Adrenal gland (tissue), 12 donors: ENCODE measurements around the gene ADAM30. TPM values are rescaled to one million over a fixed set of nuclear protein-coding genes. Genes with fewer than 3 reads are reported as not detected.

ENCODE experiments used
- DNase-seq, 7 donors: peaks; one replicate each; pipeline ENCODE4 v3.0.0-alpha.2; 2019 to 2020
- H3K27ac ChIP-seq, 5 donors: fragments of 200-600 bp; sonication (generic) in 4 of 5; 1 replicate in 3 of 5; 2 replicates in 2 of 5; pipeline versions ENCODE4 v1.5.1 to v1.8.0; 2016 to 2020; ENCODE audit warnings: mild to moderate bottlenecking in 1 of 5
- H3K27me3 ChIP-seq: fragments of 200-600 bp; 2 replicates; pipeline ENCODE4 v1.8.0; 2021
- H3K36me3 ChIP-seq, 2 donors: fragments of 200-600 bp; replicated peaks in 1 of 2; 1 replicate in 1 of 2; 2 replicates in 1 of 2; pipeline versions ENCODE4 v1.5.1 to v1.8.0; 2018 to 2022
- H3K4me1 ChIP-seq, 2 donors: fragments of 200-600 bp; replicated peaks in 1 of 2; 1 replicate in 1 of 2; 2 replicates in 1 of 2; pipeline versions ENCODE4 v1.5.1 to v1.8.0; 2018 to 2021
- H3K4me3 ChIP-seq, 4 donors: fragments of 200-600 bp; sonication (generic) in 3 of 4; one replicate each; pipeline ENCODE4 v1.5.1; 2016 to 2018
- H3K9me3 ChIP-seq, 3 donors: fragments of 200-600 bp; sonication (generic) in 1 of 3; replicated peaks in 1 of 3; 1 replicate in 2 of 3; 2 replicates in 1 of 3; pipeline versions ENCODE4 v1.5.1 to v1.8.0; 2016 to 2021
- POLR2A ChIP-seq, 2 donors: fragments of 450-650 bp; IDR thresholded peaks; one replicate each; pipeline ENCODE4 v1.6.1; 2017; ENCODE audit warnings: antibody characterized with exemption in 2 of 2, mild to moderate bottlenecking in 2 of 2, moderate library complexity in 1 of 2
- WGBS, 4 donors: extraction: QIAGEN DNeasy Blood & Tissue Kit in 2 of 4; methylation state at CpG; one replicate each; pipeline versions ENCODE4 v1.1.5 to v1.1.7; 2013 to 2017; 5-methylcytosine and 5-hydroxymethylcytosine counted together
- intact Hi-C, 2 donors: fragments of 100-400 bp; cut with DNase I; formaldehyde crosslinking; loops; one replicate each; pipeline versions ENCODE4 v1.14.1 to v1.15.0; 2022 to 2023
- polyA plus RNA-seq, 3 donors: library from polyadenylated mRNA; stranded (reverse); fragments of 200-250 nt in 2 of 3; fragments of 350-450 nt in 1 of 3; fragmentation: Illumina TruSeq in 1 of 3; extraction: RNeasy Lipid Tissue Mini Kit (QIAGEN cat#74804) in 1 of 3; gene quantifications; one replicate each; pipeline ENCODE4 v1.2.3, GENCODE V29; 2013 to 2014
- total RNA-seq, 9 donors: library from RNA; depleted of rRNA in 4 of 9; stranded (reverse); fragments of >200 nt in 4 of 9; fragments of 120-200 nt in 1 of 9; fragmentation: NEBNext Ultra II Directional in 1 of 9; extraction: Animal tissue kit (Norgen Biotek cat#: 25700) in 1 of 9; gene quantifications; one replicate each; pipeline versions ENCODE4 v1.1.0 to v1.2.4, GENCODE V29; 2013 to 2023
- TF ChIP-seq, protein P1 (sequence below), 6 experiments: fragments of 450-650 bp in 4 of 6; fragments of 200-600 bp in 2 of 6; sonication (generic) in 1 of 6; IDR thresholded peaks; 1 replicate in 5 of 6; 2 replicates in 1 of 6; pipeline versions ENCODE4 v1.5.1 to v1.8.0; 2016 to 2021; ENCODE audit warnings: antibody characterized with exemption in 6 of 6, mild to moderate bottlenecking in 2 of 6, moderate library complexity in 1 of 6
- donor health status: healthy with polysubstance abuse.
- donor health status: Bipolar disorder and iron deficiency.
- donor health status: DM: yes; HTN: yes; CAD: no.
- donor health status: DM: no; HTN: no; CAD: no.
- donor health status: DM: no; HTN: no; CAD: no.
- donor health status: DM: yes; HTN: yes; CAD: no.

The ADAM30 gene
- total and polyA plus RNA-seq, 12 donors: not detected

DNA sequence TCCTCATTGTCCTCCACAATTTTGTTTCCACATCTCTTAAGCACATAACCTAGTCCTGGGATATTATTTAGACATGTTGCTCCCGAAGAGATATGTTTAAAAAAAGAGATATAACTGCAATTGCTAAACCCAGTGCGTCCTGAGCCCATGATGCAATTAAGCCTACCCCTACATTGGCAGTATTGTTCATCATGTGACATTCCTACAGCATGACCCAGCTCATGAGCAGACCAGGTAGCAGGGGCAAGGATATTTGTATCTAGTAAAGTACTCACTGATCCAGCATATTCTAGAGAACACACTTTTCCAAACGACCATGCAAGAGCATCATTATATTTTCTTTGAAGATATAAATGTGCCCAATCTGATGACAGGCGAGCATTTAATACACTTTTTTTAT, 1.2 kb downstream of the ADAM30 start:
- DNase-seq: no peak
- 74 to 84% (median 79%) methylated on average over 4 of the region's 4 CpGs for WGBS, 4 donors
- intact Hi-C loops: no loop called here
- no peaks in the 10 kb centered on the region for H3K36me3 ChIP-seq
- no peak overlapping the region for H3K27ac ChIP-seq
- H3K9me3 ChIP-seq: no peaks in the 10 kb centered on the region
- no peak overlapping the region for H3K4me3 ChIP-seq
- no peak for TF ChIP-seq POLR2A (IDR thresholded peaks at IDR 0.05)
- TF ChIP-seq, protein P1, sequence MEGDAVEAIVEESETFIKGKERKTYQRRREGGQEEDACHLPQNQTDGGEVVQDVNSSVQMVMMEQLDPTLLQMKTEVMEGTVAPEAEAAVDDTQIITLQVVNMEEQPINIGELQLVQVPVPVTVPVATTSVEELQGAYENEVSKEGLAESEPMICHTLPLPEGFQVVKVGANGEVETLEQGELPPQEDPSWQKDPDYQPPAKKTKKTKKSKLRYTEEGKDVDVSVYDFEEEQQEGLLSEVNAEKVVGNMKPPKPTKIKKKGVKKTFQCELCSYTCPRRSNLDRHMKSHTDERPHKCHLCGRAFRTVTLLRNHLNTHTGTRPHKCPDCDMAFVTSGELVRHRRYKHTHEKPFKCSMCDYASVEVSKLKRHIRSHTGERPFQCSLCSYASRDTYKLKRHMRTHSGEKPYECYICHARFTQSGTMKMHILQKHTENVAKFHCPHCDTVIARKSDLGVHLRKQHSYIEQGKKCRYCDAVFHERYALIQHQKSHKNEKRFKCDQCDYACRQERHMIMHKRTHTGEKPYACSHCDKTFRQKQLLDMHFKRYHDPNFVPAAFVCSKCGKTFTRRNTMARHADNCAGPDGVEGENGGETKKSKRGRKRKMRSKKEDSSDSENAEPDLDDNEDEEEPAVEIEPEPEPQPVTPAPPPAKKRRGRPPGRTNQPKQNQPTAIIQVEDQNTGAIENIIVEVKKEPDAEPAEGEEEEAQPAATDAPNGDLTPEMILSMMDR (IDR thresholded peaks at IDR 0.05): no peak
- H3K4me1 ChIP-seq: no peaks in the 10 kb centered on the region
- peaks cover 5% of the 10 kb centered on the region for H3K27me3 ChIP-seq

DNA sequence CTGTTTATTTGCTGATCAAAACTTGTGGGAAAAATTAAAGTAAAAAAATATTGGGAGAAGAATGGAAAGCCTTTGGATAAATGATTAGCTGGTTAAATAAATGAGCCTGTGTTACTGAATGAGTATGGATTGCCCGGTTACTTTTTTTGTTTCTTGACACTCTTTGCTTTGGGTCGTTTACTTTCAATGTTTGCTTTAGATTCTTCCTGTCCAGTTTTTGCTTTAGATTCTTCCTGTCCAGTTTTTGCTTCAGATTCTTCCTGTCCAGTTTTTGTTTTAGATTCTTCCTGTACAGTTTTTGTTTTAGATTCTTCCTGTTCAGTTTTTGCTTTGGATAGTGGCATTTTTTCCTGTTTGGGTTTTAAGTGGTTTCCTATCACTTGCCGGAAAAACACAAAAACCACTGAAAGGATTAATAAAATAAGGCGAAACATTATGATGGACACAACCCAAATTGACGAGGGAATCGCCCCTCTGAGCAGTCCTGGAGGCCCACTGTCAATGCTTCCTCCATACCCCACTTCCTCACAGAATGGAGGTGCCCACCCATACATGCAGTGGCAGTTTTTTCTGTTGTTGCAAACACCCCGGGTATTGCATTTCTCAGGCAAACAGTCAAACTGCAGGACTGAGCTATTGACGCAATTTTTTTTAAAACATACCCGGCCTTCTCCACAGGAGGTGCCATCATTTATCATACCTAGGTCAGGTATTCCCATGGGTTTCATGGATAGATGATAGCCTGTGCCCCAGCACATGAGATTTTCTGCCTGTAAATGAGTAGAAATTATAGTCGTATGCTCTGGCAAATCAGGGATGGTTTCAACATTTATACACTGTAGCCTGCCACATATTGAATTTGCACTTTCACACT, 2.3 kb downstream of the ADAM30 start:
- Histone ChIP-seq H3K36me3 (no peaks in the 10 kb centered on the region), H3K4me1 (no peaks in the 10 kb centered on the region), H3K27me3 (peaks cover 5% of the 10 kb centered on the region), H3K4me3 (no peak overlapping the region), H3K27ac (no peak overlapping the region), H3K9me3 (no peaks in the 10 kb centered on the region)
- no peak for DNase-seq
- no peak for TF ChIP-seq POLR2A (IDR thresholded peaks at IDR 0.05)
- TF ChIP-seq, protein P1 (IDR thresholded peaks at IDR 0.05): no peak
- WGBS, 4 donors: 60 to 77% (median 66%) methylated on average over 10 of the region's 10 CpGs
- intact Hi-C loops: no loop called here

DNA sequence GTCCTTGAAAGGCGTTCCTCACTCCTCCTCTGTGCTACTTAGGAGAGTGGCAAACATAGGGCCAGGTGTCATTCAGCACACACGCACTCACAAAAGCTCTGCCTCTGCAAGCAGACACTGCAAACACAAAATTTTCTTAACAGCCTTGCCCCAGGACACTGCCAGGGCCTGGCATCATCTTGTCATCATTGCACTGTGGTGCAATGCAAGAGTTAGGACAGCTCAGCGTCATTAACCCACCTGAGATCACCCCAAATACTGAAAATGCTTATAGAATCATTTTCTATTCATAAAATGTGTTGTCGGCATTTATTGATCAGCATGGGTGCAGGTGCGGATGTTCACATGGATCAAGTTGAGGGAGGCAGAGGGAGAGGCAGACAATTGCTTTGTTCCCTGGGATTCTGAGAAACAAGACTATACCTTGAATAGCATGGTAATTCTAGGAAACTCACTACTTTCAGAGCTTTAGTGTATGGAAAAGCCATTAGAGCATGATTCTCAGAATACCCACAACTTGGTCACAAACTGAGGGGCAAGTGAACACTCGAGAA, 3.0 kb downstream of the ADAM30 start:
- H3K9me3 ChIP-seq: no peaks in the 10 kb centered on the region
- H3K4me3 ChIP-seq: no peak overlapping the region
- no peak for DNase-seq
- H3K27me3 ChIP-seq: peaks cover 5% of the 10 kb centered on the region
- H3K27ac ChIP-seq: no peak overlapping the region
- H3K36me3 ChIP-seq: no peaks in the 10 kb centered on the region
- intact Hi-C loops: no loop called here
- 72 to 89% (median 84%) methylated on average over 4 to 6 of the region's 6 CpGs for WGBS, 4 donors
- TF ChIP-seq POLR2A (IDR thresholded peaks at IDR 0.05): no peak
- TF ChIP-seq, protein P1 (IDR thresholded peaks at IDR 0.05): no peak
- H3K4me1 ChIP-seq: no peaks in the 10 kb centered on the region

DNA sequence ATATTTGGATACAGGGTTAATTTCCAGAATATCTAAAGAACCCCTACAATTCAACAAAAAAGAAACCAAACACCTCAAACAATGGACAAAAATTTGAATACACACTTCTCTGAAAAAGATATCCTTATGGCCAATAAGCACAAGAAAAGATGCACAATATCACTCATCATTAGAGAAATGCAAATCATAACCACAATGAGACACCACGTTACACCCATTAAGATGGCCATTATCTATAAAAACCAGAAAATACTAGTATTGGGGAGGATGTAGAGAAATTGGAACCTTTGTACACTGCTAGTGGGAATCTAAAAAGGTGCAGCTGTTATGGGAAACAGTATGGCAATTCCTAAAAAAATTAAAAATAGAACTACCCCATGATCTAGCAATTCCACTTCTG, 4.9 kb downstream of the ADAM30 start:
- 69 to 88% (median 78%) methylated on average over 1 of the region's 1 CpG for WGBS, 4 donors
- no peak overlapping the region for H3K27ac ChIP-seq
- intact Hi-C loops: no loop called here
- TF ChIP-seq, protein P1 (IDR thresholded peaks at IDR 0.05): no peak
- no peak for TF ChIP-seq POLR2A (IDR thresholded peaks at IDR 0.05)
- DNase-seq: no peak
- peaks cover 5% of the 10 kb centered on the region for H3K27me3 ChIP-seq
- H3K4me1 ChIP-seq: no peaks in the 10 kb centered on the region
- H3K4me3 ChIP-seq: no peak overlapping the region
- H3K9me3 ChIP-seq: no peaks in the 10 kb centered on the region
- no peaks in the 10 kb centered on the region for H3K36me3 ChIP-seq
